Keratinocyte (primary cell): ENCODE data around the gene COX8A. TPM values are rescaled to one million over a fixed set of nuclear protein-coding genes. Genes with fewer than 3 reads are reported as not detected.
A peak's percentile ranks its signal among the peaks of the same experiment; 100 is the strongest.

Experiments used
- DNase-seq: peaks from one replicate; pipeline ENCODE4 v3.0.0-alpha.2; 2011; ENCODE audit warnings: low read depth, missing footprints, low spot score
- FAIRE-seq: peaks from 2 replicates; lab custom pipeline; 2011; peaks lifted over from hg19 to GRCh38; lab: Jason Lieb, UNC
- H2AFZ ChIP-seq: 2 replicates; pipeline ENCODE4 v1.6.0; 2012; ENCODE audit warnings: low read length, control low read depth, inconsistent platforms; ENCODE audit not compliant: control insufficient read depth
- H3K27ac ChIP-seq: 2 replicates; pipeline ENCODE4 v1.5.1; 2011; ENCODE audit warnings: low read length; ENCODE audit not compliant: control insufficient read depth, insufficient read depth
- H3K27me3 ChIP-seq: 3 replicates; pipeline ENCODE4 v1.6.0; 2011; ENCODE audit warnings: low read length; ENCODE audit not compliant: control insufficient read depth, insufficient read depth; ENCODE audit errors: extremely low read depth
- H3K36me3 ChIP-seq, 2 experiments: 2 replicates in 1 of 2; 3 replicates in 1 of 2; pipeline ENCODE4 v1.5.1; 2011; ENCODE audit warnings: low read length in 2 of 2, mild to moderate bottlenecking in 1 of 2; ENCODE audit not compliant: control insufficient read depth in 2 of 2, insufficient read depth in 2 of 2; ENCODE audit errors: extremely low read depth in 1 of 2
- H3K4me1 ChIP-seq: 3 replicates; pipeline ENCODE4 v1.5.1; 2011; ENCODE audit warnings: low read length; ENCODE audit not compliant: control insufficient read depth, insufficient read depth; ENCODE audit errors: extremely low read depth
- H3K4me2 ChIP-seq: 3 replicates; pipeline ENCODE4 v1.6.0; 2011; ENCODE audit warnings: low read depth, low read length; ENCODE audit not compliant: control insufficient read depth, insufficient read depth; ENCODE audit errors: extremely low read depth
- H3K4me3 ChIP-seq, 3 experiments: fragments of 200-600 bp in 1 of 3; sonication (generic) in 1 of 3; 2 replicates in 2 of 3; 3 replicates in 1 of 3; pipeline ENCODE4 v1.5.1; 2011 to 2016; ENCODE audit warnings: low read length in 3 of 3, mild to moderate bottlenecking in 3 of 3, control low read depth in 2 of 3, inconsistent platforms in 1 of 3, low read depth in 1 of 3, mixed read lengths in 1 of 3, mixed run types in 1 of 3, moderate library complexity in 1 of 3; ENCODE audit not compliant: control insufficient read depth in 2 of 3, insufficient read depth in 2 of 3; ENCODE audit errors: extremely low read depth in 1 of 3
- H3K79me2 ChIP-seq: 2 replicates; pipeline ENCODE4 v1.6.0; 2012; ENCODE audit warnings: low read length; ENCODE audit not compliant: control insufficient read depth, insufficient read depth
- H3K9ac ChIP-seq: 3 replicates; pipeline ENCODE4 v1.6.0; 2011; ENCODE audit warnings: low read length; ENCODE audit not compliant: control insufficient read depth, insufficient read depth; ENCODE audit errors: extremely low read depth
- H3K9me1 ChIP-seq: 3 replicates; pipeline ENCODE4 v1.6.0; 2011; ENCODE audit warnings: low read length; ENCODE audit not compliant: control insufficient read depth, insufficient read depth; ENCODE audit errors: extremely low read depth
- H3K9me3 ChIP-seq: 2 replicates; pipeline ENCODE4 v1.5.1; 2012; ENCODE audit warnings: low read depth, low read length; ENCODE audit not compliant: control insufficient read depth
- H4K20me1 ChIP-seq: 3 replicates; pipeline ENCODE4 v1.6.0; 2011; ENCODE audit warnings: low read length; ENCODE audit not compliant: control insufficient read depth, insufficient read depth; ENCODE audit errors: extremely low read depth
- EZH2 ChIP-seq: IDR thresholded peaks from one replicate; pipeline ENCODE4 v1.6.1; 2012; ENCODE audit warnings: inconsistent platforms, mild to moderate bottlenecking, low read length, moderate library complexity
- dilution Hi-C: fragments of 300-500 bp; cut with MboI; formaldehyde crosslinking; loops from one replicate; pipeline ENCODE4 v1.7.0; 2020; ENCODE audit warnings: low sequenced_read_pairs; ENCODE audit not compliant: extremely low pct_ligation_motif_present
- polyA plus RNA-seq, 5 experiments: library from polyadenylated mRNA; depleted of rRNA in 3 of 5; stranded (reverse) in 3 of 5; stranded (forward) in 1 of 5; unstranded in 1 of 5; fragments of >200 nt; gene quantifications; 1 replicate in 1 of 5; 2 replicates in 3 of 5; 3 replicates in 1 of 5; pipeline versions ENCODE4 v1.2.1 to v1.2.3, GENCODE V29; 2011 to 2012; ENCODE audit warnings: missing spikeins in 2 of 5, low read depth in 1 of 5, low replicate concordance in 1 of 5
- TF ChIP-seq, protein P1 (sequence below), 3 experiments: IDR thresholded peaks in 1 of 3; conservative IDR thresholded peaks in 1 of 3; optimal IDR thresholded peaks in 1 of 3; 2 replicates in 2 of 3; 3 replicates in 1 of 3; pipeline versions ENCODE3 to v1.5.1; 2011; ENCODE audit warnings: low read length in 3 of 3, mild to moderate bottlenecking in 3 of 3, moderate library complexity in 2 of 3, control low read depth in 1 of 3, inconsistent platforms in 1 of 3; ENCODE audit not compliant: insufficient read depth in 2 of 3; ENCODE audit errors: extremely low read depth in 1 of 3

The COX8A gene
- polyA plus RNA-seq, 1 donor (not counting 4 experiments of a cell fraction or from before 2014, with no cell fraction given) = 159 TPM

- Histone ChIP-seq H4K20me1 (no peaks in the 10 kb centered on the region), H3K4me1 (peaks cover 3% of the 10 kb centered on the region), H3K4me3 (no peak overlapping the region), H3K9ac (no peak overlapping the region), H3K27me3 (no peaks in the 10 kb centered on the region), H3K9me1 (no peaks in the 10 kb centered on the region), H2AFZ (no peak overlapping the region), H3K36me3 (peaks cover 6 to 12% of the 10 kb centered on the region in 2 experiments), H3K9me3 (no peaks in the 10 kb centered on the region), H3K79me2 (peaks cover 35% of the 10 kb centered on the region), H3K4me2 (peak overlapping the region; percentile 19), H3K27ac (no peak overlapping the region)
- dilution Hi-C loops = no loop called here
- no peak for TF ChIP-seq EZH2
- TF ChIP-seq, protein P1, sequence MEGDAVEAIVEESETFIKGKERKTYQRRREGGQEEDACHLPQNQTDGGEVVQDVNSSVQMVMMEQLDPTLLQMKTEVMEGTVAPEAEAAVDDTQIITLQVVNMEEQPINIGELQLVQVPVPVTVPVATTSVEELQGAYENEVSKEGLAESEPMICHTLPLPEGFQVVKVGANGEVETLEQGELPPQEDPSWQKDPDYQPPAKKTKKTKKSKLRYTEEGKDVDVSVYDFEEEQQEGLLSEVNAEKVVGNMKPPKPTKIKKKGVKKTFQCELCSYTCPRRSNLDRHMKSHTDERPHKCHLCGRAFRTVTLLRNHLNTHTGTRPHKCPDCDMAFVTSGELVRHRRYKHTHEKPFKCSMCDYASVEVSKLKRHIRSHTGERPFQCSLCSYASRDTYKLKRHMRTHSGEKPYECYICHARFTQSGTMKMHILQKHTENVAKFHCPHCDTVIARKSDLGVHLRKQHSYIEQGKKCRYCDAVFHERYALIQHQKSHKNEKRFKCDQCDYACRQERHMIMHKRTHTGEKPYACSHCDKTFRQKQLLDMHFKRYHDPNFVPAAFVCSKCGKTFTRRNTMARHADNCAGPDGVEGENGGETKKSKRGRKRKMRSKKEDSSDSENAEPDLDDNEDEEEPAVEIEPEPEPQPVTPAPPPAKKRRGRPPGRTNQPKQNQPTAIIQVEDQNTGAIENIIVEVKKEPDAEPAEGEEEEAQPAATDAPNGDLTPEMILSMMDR (optimal IDR thresholded peaks at IDR 0.05 in 1 of 3, IDR thresholded peaks at IDR 0.05 in 1 of 3, conservative IDR thresholded peaks at IDR 0.05 in 1 of 3; ENCODE audit: extremely low read depth in 1 of 3, insufficient read depth in 2 of 3, low read length in 3 of 3) = peak; percentile 62 to 80 (median 80)
- FAIRE-seq = no peak
- no peak for DNase-seq
Observed at GRCh38 chr11:63945477-63946163, 28.8 kb upstream of the COX8A start.

GRCh38 chr11:63951779-63952536, 22.5 kb upstream of the COX8A start:
- H3K4me2 ChIP-seq = peak overlapping the region; percentile 73
- peak overlapping the region; percentile 48 for H3K9ac ChIP-seq
- no peaks in the 10 kb centered on the region for H3K27me3 ChIP-seq
- peak overlapping the region; percentile 62 for H3K27ac ChIP-seq
- dilution Hi-C loops = no loop called here
- H2AFZ ChIP-seq = peak overlapping the region; percentile 14
- peaks cover 8 to 10% of the 10 kb centered on the region in 2 experiments for H3K36me3 ChIP-seq
- no peaks in the 10 kb centered on the region for H3K9me3 ChIP-seq
- FAIRE-seq (peak; percentile 51), DNase-seq (no peak)
- H3K4me1 ChIP-seq = peaks cover 14% of the 10 kb centered on the region
- H3K9me1 ChIP-seq = no peaks in the 10 kb centered on the region
- H3K79me2 ChIP-seq = no peaks in the 10 kb centered on the region
- peak overlapping the region in 1 of 3 experiments; percentile 34 for H3K4me3 ChIP-seq
- no peak for TF ChIP-seq EZH2
- TF ChIP-seq, protein P1 (optimal IDR thresholded peaks at IDR 0.05 in 1 of 3, IDR thresholded peaks at IDR 0.05 in 1 of 3, conservative IDR thresholded peaks at IDR 0.05 in 1 of 3; ENCODE audit: extremely low read depth in 1 of 3, insufficient read depth in 2 of 3, low read length in 3 of 3) = no peak
- no peaks in the 10 kb centered on the region for H4K20me1 ChIP-seq
